ENCODE measurements around the gene FAM98C.

The FAM98C gene

DNA sequence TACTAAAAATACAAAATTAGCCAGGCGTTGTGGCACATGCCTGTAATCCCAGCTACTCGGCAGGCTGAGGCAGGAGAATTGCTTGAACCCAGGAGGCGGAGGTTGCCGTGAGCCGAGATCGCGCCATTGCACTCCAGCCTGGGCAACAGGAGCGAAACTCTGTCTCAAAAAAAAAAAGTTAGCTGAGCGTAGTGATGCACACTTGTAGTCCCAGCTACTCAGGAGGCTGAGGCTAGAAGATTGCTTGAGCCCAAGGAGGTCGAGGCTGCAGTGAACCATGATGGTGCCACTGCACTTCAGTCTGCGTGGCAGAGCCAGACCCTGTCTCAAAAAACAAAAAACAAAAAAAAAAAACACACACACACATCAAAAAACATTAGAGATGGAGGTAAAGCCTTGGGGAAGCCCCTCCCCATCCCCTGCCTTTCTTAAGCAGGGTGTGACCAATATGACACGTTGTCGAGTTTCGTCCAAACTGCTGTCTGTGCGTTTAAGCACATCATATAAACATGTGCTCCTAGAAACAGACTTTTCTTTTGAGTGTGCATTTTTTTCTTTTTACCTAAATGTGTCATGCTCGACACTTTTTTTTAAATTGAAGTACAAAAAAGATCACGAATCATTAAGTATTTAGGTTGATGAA lies 24.3 kb downstream of the FAM98C start:
- ATAC-seq (peak; percentile 56), DNase-seq (peak; percentile 27)

GRCh38 chr19:38429055-38429810 lies 26.3 kb downstream of the FAM98C start:
- DNase-seq (peak; percentile 32), ATAC-seq (peak; percentile 83)

GRCh38 chr19:38429811-38430156 lies 26.9 kb downstream of the FAM98C start:
- DNase-seq (no peak), ATAC-seq (no peak)

GRCh38 chr19:38430931-38431330 lies 28.0 kb downstream of the FAM98C start:
- ATAC-seq, result no peak
- DNase-seq, result no peak

- peak; percentile 34 for ATAC-seq
- DNase-seq, result peak; percentile 69
These were observed 30.4 kb downstream of the FAM98C start, which contains the start of gene RYR1 for GRCh38 chr19:38433268-38433733. RYR1 (plus strand) TSS chr19:38433691; CDS start chr19:38433830, 139 bp downstream.

DNA sequence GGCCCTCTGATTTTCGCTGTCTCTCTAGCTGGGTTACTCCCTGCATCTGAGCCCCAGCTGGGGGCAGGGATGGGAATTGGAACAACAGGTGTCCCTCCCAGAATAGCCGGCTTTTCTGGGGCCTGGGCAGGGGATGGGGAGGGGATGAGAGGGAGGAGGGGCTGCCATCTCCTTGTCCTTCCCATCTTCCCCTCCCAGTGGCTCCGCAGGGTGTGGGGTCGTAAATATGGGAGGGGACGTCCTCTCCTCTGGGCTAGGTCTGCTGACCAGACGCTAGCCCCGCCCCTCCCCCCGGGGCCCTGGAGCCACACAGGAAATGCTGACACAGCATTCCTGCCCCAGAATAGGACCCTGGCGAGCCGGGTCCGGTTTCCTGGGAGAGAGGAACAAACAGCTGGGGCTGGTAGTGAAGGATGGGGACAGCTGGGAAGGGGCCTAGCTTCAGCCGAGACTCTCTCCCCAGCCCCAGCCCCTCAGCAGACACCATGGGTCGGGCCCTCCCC lies 31.7 kb downstream of the FAM98C start:
- DNase-seq, result no peak
- no peak for ATAC-seq

GRCh38 chr19:38437295-38437694 lies 34.4 kb downstream of the FAM98C start:
- no peak for DNase-seq
- ATAC-seq, result no peak

DNA sequence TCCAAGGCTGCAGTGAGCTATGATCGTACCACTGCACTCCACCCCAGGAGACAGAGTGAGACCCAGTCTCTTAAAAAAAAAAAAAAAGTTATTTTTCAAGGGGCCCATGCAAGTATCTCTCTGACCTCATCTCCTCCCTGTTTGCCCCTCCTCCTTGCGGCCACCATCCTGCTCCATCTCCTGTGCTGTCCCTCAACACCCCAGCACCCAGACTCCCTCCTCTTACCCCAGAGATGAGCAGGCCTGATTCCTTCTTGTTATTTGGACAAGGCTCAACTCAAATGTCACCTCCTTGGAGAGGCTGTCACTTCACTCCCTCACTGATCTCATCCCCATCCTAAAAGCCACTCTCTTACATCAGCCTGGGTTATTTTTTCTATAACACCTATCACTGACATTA lies 35.0 kb downstream of the FAM98C start:
- ATAC-seq (no peak), DNase-seq (no peak)

DNA sequence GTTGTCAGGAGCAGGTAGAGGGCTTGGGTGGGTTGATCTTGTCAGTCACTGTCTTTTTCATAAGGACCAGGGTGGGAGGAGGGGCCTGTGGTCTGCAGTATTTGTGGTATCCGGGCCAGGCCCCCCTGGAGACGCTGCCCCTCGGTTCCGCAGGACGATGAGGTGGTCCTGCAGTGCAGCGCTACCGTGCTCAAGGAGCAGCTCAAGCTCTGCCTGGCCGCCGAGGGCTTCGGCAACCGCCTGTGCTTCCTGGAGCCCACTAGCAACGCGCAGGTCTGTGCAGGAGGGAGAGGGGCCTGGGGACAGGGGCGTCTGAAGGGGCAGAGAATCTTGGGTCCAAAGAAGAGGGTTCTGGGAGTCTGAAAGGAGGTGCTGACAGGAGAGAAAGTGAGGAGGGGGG lies 37.7 kb downstream of the FAM98C start:
- no peak for ATAC-seq
- no peak for DNase-seq

DNA sequence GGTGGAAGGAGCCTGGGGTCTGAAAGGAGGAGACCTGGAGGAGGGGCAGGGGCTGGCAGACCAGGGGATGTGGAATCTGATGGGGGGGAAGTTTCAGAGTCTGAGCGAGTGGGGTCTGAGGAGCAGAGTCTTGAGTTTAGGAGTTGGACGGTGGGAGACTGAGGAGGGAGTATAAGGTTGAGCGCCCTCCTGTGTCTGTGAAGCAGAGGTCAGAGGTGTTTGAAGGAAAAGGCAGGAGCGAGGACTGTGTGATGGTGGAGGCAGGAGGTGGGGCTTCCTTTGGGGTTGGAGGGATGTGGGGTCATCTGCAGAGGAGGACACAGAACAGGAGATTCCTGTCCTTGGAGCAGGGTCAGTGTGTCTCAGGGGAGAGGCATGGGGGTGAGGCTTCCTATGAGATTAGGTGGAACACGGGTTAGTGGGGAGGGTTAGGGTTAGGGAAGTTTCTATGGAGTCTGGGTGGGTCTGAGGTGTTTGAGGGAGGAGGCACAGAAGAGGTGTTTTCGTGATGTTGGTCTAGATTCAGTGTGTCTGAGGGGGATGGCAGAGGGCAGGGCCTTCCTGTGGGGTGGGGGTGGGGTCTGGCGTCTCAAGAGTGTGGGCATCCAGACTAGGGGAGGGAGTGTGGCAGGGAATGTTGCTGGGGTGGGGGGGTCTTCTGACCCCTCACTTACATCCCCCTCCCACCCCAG lies 38.9 kb downstream of the FAM98C start:
- DNase-seq (no peak), ATAC-seq (peak; percentile 60)

GRCh38 chr19:38442736-38443135 lies 39.8 kb downstream of the FAM98C start:
- ATAC-seq, result no peak
- DNase-seq, result no peak

- DNase-seq (no peak), ATAC-seq (no peak)
These were observed 40.6 kb downstream of the FAM98C start for GRCh38 chr19:38443458-38443999.

- DNase-seq, result no peak
- no peak for ATAC-seq
These were observed 41.1 kb downstream of the FAM98C start for GRCh38 chr19:38444026-38444425.

DNA sequence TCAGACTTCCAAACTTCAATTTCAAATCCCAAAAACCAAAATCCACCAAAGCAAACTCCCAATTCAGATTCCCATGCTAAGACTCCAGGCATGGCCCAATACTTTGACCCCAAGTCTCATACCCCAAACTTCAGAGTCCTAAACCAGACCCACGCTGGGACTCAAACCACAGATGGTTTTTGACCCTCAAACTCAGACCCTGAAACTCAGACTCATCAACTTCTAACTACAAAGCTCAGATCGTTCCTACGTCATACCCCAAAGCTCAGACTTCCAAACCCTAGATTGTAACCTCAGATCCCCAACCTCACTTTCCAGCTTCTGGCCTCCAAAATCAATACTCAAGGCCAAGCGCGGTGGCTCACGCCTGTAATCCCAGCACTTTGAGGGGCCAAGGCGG lies 42.5 kb downstream of the FAM98C start:
- no peak for DNase-seq
- ATAC-seq, result no peak

DNA sequence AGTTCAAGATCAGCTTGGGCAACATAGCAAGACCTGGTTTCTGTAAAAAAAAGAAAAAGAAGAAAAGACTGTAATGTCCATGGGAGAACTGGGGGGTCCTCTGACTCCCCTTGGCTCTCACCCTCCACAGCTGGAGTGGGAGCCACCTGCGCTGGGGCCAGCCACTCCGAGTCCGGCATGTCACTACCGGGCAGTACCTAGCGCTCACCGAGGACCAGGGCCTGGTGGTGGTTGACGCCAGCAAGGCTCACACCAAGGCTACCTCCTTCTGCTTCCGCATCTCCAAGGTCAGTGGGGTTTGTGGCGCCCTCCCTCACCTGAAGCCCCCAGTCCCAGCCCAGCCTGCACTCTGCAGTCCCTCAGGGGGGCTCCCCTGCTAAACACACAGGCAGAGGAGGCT lies 45.3 kb downstream of the FAM98C start:
- DNase-seq (no peak), ATAC-seq (no peak)

DNA sequence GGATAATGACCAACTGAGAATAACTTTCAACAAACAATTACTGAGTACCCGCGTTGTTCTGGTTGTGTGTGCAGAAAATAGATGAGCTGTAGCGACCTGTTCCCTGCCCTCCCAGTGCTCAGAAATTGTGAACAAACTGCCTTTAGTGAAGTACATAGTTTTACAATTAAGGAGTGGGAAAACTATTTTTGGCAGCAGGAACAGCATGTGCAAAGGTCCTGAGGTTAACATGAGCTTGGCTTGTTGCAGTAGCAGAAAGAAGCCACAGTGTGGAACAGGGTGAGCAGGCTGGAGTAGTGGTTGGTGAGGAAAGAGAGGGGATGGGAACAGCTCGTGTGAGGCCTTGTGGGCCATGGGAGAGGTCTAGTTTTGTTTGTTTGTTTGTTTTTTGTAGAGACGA lies 46.6 kb downstream of the FAM98C start:
- ATAC-seq (no peak), DNase-seq (no peak)

DNA sequence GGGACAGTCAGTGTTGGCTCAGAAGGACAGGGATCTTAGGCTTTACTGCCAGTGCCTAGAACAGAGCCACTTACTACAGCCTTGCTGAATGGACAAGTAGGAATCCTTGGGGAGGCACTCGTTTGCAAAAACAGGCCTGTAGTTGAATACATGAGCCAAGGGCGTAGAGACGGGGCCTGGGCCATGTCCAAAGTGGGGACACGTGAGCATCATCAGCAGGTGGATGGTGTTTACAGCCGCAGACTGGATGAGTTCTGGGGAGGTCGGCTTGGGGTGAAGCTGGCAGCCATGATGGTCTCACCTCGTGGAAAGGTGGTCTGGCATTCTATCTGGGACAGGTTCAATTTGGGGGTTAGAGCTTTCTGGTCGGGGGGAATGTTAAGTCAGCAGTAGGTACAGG lies 48.1 kb downstream of the FAM98C start:
- DNase-seq (no peak), ATAC-seq (no peak)

DNA sequence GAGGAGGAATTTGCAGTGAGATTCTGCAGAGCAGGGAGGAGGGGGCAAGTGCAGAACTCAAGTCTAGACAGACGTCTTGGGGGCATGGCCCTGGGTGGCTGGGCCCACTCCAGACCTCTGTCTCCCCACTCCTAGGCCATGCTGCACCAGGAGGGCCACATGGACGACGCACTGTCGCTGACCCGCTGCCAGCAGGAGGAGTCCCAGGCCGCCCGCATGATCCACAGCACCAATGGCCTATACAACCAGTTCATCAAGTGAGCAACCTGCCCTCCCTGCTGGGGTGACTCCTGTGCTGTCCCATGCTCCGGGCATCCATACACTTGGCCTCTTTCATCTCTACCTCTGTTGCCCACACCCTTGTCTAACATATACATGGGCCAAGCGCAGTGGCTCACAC lies 48.7 kb downstream of the FAM98C start:
- ATAC-seq, result peak; percentile 12
- DNase-seq, result no peak

DNA sequence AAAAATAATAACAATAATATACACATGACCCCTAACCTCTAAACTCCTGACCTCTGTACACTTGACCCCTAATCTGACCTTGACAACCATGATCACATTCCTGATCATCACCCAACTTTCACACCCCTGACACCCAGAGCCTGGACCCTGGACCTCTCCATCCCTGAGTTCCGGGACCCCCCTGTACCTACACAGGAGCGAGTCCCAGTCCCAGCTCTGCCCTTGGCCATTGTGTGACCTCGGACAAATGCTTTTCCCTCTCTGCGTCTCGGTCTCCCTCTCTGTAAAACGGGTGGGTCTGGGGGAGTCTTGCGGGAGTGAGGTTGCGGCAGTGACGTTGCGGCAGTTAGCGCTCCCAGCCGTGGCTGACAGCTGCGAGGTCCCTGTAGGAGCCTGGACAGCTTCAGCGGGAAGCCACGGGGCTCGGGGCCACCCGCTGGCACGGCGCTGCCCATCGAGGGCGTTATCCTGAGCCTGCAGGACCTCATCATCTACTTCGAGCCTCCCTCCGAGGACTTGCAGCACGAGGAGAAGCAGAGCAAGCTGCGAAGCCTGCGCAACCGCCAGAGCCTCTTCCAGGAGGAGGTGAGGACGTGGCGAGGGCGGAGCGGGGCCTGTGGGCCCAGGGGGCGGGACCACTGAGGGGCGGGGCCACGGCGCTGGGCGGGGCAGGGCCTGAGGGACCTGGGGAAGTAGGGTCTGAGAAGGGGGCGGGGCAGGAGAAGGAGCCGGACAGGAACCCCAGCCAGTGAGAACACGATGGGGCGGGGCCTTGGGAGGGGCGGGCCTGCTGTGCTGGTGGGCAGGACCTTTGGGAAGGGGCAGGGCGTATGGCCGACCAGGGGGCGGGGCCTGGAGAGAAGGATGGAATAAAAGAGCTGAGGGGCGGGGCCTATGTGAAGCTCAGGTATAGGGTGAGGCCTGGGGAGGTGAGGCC lies 49.8 kb downstream of the FAM98C start:
- ATAC-seq (peak; percentile 46), DNase-seq (peak; percentile 20)

GRCh38 chr19:38453596-38453995 lies 50.7 kb downstream of the FAM98C start:
- DNase-seq (no peak), ATAC-seq (no peak)

GRCh38 chr19:38455031-38455430 lies 52.1 kb downstream of the FAM98C start:
- no peak for DNase-seq
- no peak for ATAC-seq

DNA sequence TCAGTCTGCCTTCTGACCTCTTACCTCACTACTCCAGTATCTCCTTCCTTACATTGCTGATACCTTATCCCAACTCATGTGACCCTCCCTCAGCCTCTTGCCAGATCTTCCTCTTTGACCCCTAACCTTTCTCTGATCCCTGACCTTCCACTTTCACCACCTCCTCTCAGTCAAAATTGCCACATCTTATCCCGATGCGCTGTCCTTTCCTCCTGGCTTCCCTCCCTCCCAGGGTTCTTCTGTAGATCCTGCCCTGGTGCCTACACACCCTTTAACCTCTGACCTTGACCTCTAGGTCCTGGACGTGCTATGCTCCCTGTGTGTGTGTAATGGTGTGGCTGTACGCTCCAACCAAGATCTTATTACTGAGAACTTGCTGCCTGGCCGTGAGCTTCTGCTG lies 54.3 kb downstream of the FAM98C start:
- ATAC-seq, result no peak

More for the DNA sequence above, 54.3 kb downstream of the FAM98C start:
- DNase-seq, result no peak
